PFSK-1 (cell line): ENCODE data around the gene ZFAND3.

Source experiments
- FOXP2 ChIP-seq: optimal IDR thresholded peaks from 2 replicates; pipeline ENCODE3; 2011; ENCODE audit warnings: borderline replicate concordance, control low read depth, inconsistent platforms; ENCODE audit not compliant: insufficient read depth; ENCODE audit errors: extremely low read length, extremely low read depth
- POLR2AphosphoS5 ChIP-seq: IDR thresholded peaks from 2 replicates; pipeline ENCODE4 v1.6.1; 2012; ENCODE audit warnings: low read depth, mild to moderate bottlenecking, control low read depth, low read length, moderate library complexity
- REST ChIP-seq, 2 experiments: IDR thresholded peaks; 2 replicates each; pipeline versions ENCODE4 v1.6.1 to v1.8.0; 2011 to 2012; ENCODE audit warnings: low read depth in 2 of 2, low read length in 2 of 2, control low read depth in 1 of 2, inconsistent platforms in 1 of 2, mild to moderate bottlenecking in 1 of 2, moderate library complexity in 1 of 2; ENCODE audit not compliant: insufficient read depth in 1 of 2
- SIN3A ChIP-seq: IDR thresholded peaks from 2 replicates; pipeline ENCODE4 v1.6.1; 2012; ENCODE audit warnings: mild to moderate bottlenecking, low read length, moderate library complexity, borderline replicate concordance; ENCODE audit not compliant: insufficient read depth
- TAF1 ChIP-seq: IDR thresholded peaks from 2 replicates; pipeline ENCODE4 v1.6.1; 2012; ENCODE audit warnings: low read length, control low read depth, borderline replicate concordance; ENCODE audit not compliant: insufficient read depth

The ZFAND3 gene

GRCh38 chr6:38030380-38030779 lies 210.9 kb downstream of the ZFAND3 start:
- TF ChIP-seq REST (IDR thresholded peaks at IDR 0.05; ENCODE audit: insufficient read depth in 1 of 2, low read depth in 2 of 2, low read length in 2 of 2), result no peak
- no peak for TF ChIP-seq TAF1
- no peak for TF ChIP-seq POLR2AphosphoS5
- TF ChIP-seq SIN3A, result no peak
- no peak for TF ChIP-seq FOXP2

GRCh38 chr6:38032797-38033196 lies 213.3 kb downstream of the ZFAND3 start:
- no peak for TF ChIP-seq POLR2AphosphoS5
- no peak for TF ChIP-seq SIN3A
- no peak for TF ChIP-seq TAF1
- no peak for TF ChIP-seq FOXP2
- TF ChIP-seq REST (IDR thresholded peaks at IDR 0.05; ENCODE audit: insufficient read depth in 1 of 2, low read depth in 2 of 2, low read length in 2 of 2), result no peak

GRCh38 chr6:38033442-38033982 lies 214.0 kb downstream of the ZFAND3 start:
- no peak for TF ChIP-seq SIN3A
- TF ChIP-seq FOXP2, result no peak
- TF ChIP-seq REST (IDR thresholded peaks at IDR 0.05; ENCODE audit: insufficient read depth in 1 of 2, low read depth in 2 of 2, low read length in 2 of 2), result no peak
- no peak for TF ChIP-seq POLR2AphosphoS5

GRCh38 chr6:38034274-38034914 lies 214.9 kb downstream of the ZFAND3 start:
- no peak for TF ChIP-seq REST (IDR thresholded peaks at IDR 0.05; ENCODE audit: insufficient read depth in 1 of 2, low read depth in 2 of 2, low read length in 2 of 2)
- TF ChIP-seq SIN3A, result no peak
- TF ChIP-seq POLR2AphosphoS5, result no peak
- no peak for TF ChIP-seq TAF1
- no peak for TF ChIP-seq FOXP2
